Ishikawa (cell line): ENCODE results near the gene FAM180A.

ENCODE experiments used
- CEBPB ChIP-seq: IDR thresholded peaks from 2 replicates; pipeline ENCODE4 v1.6.1; 2012
- CREB1 ChIP-seq: IDR thresholded peaks from 2 replicates; pipeline ENCODE4 v1.6.1; 2012; ENCODE audit warnings: low read depth
- EGR1 ChIP-seq: IDR thresholded peaks from 2 replicates; pipeline ENCODE4 v1.6.1; 2012
- EP300 ChIP-seq: IDR thresholded peaks from 2 replicates; pipeline ENCODE4 v1.6.1; 2012; ENCODE audit warnings: borderline replicate concordance
- FOXM1 ChIP-seq: IDR thresholded peaks from 2 replicates; pipeline ENCODE4 v1.6.1; 2012; ENCODE audit warnings: low read depth, borderline replicate concordance
- NFIC ChIP-seq: IDR thresholded peaks from 2 replicates; pipeline ENCODE4 v1.6.1; 2012
- RAD21 ChIP-seq: IDR thresholded peaks from 2 replicates; pipeline ENCODE4 v1.6.1; 2012; ENCODE audit warnings: low read depth
- TAF1 ChIP-seq: IDR thresholded peaks from 2 replicates; pipeline ENCODE4 v1.6.1; 2012; ENCODE audit warnings: low read depth, mild to moderate bottlenecking
- TCF12 ChIP-seq: IDR thresholded peaks from 2 replicates; pipeline ENCODE4 v1.6.1; 2012; ENCODE audit warnings: low read depth
- TEAD4 ChIP-seq: IDR thresholded peaks from 2 replicates; pipeline ENCODE4 v1.6.1; 2012
- YY1 ChIP-seq: IDR thresholded peaks from 2 replicates; pipeline ENCODE4 v1.6.1; 2012; ENCODE audit warnings: low read depth
- ZBTB7A ChIP-seq: IDR thresholded peaks from 2 replicates; pipeline ENCODE4 v1.6.1; 2012; ENCODE audit warnings: low read depth
- TF ChIP-seq, protein P1 (sequence below): IDR thresholded peaks from 2 replicates; pipeline ENCODE4 v1.6.1; 2012
- TF ChIP-seq, protein P2 (sequence below): IDR thresholded peaks from 2 replicates; pipeline ENCODE4 v1.6.1; 2012
- TF ChIP-seq, protein P3 (sequence below): IDR thresholded peaks from 2 replicates; pipeline ENCODE4 v1.6.1; 2012; ENCODE audit warnings: low read depth, mild to moderate bottlenecking

Gene FAM180A

DNA sequence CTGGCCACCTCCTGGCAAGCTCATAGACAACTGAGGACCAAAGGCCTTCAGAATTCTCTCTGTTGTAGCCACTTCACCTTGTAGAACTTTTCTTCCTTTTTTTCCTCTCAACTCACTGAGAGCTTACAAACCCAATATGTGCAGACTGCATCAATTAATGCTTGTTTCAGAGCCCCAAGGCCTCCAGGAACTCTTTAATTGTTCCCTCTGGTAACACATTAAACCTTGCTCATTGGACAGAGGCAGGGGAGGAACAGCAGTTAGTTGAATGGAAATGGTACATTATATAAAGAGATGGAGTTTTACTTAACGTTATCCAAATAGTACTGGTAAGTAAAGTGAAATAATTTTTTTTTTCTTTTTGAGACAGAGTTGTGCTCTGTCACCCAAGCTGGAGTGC lies 61.1 kb downstream of the FAM180A start:
- TF ChIP-seq CEBPB (no peak), EP300 (no peak), YY1 (no peak), TEAD4 (no peak), ZBTB7A (no peak), EGR1 (no peak), TCF12 (no peak), TAF1 (no peak), RAD21 (no peak), FOXM1 (no peak), NFIC (no peak), CREB1 (no peak)
- TF ChIP-seq, protein P1, sequence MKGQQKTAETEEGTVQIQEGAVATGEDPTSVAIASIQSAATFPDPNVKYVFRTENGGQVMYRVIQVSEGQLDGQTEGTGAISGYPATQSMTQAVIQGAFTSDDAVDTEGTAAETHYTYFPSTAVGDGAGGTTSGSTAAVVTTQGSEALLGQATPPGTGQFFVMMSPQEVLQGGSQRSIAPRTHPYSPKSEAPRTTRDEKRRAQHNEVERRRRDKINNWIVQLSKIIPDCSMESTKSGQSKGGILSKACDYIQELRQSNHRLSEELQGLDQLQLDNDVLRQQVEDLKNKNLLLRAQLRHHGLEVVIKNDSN = no peak
- TF ChIP-seq, protein P2, sequence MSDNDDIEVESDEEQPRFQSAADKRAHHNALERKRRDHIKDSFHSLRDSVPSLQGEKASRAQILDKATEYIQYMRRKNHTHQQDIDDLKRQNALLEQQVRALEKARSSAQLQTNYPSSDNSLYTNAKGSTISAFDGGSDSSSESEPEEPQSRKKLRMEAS = no peak
- TF ChIP-seq, protein P3, sequence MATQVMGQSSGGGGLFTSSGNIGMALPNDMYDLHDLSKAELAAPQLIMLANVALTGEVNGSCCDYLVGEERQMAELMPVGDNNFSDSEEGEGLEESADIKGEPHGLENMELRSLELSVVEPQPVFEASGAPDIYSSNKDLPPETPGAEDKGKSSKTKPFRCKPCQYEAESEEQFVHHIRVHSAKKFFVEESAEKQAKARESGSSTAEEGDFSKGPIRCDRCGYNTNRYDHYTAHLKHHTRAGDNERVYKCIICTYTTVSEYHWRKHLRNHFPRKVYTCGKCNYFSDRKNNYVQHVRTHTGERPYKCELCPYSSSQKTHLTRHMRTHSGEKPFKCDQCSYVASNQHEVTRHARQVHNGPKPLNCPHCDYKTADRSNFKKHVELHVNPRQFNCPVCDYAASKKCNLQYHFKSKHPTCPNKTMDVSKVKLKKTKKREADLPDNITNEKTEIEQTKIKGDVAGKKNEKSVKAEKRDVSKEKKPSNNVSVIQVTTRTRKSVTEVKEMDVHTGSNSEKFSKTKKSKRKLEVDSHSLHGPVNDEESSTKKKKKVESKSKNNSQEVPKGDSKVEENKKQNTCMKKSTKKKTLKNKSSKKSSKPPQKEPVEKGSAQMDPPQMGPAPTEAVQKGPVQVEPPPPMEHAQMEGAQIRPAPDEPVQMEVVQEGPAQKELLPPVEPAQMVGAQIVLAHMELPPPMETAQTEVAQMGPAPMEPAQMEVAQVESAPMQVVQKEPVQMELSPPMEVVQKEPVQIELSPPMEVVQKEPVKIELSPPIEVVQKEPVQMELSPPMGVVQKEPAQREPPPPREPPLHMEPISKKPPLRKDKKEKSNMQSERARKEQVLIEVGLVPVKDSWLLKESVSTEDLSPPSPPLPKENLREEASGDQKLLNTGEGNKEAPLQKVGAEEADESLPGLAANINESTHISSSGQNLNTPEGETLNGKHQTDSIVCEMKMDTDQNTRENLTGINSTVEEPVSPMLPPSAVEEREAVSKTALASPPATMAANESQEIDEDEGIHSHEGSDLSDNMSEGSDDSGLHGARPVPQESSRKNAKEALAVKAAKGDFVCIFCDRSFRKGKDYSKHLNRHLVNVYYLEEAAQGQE = no peak

DNA sequence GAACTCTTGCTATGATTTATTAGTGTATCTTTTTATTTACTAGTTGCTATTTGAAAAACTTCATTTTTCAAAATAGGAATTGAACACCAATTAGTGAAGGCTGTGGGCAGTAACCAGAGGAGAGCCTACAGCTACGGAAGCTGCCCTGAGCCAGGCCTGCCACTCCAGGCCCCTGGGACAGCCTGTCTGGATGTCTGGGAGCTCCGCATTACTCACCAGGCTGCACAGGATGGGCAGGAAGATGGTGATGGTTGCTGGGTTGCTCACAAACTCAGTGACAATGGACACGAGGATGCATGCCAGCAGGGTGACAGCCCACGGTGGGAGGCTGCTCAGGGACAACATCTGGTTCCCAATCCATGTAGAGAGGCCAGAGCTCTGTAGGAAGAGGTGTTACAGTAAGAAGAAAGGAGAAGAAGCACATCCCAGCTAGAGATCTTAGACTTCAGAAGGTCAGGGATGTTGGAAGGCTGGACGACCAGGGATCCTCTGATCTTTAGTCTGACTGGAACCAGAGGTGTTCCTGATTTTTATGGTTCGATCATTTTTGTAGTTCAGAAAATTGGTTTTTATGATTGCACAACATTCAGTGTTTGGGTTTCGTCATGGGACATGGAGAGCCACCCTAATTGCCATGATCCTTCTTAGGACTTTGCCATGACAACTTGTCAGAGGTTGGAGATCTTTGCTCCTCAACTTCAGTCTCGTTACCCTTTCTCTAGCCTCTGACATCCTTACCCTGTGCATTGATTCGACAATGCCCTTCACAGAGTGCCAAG lies 63.1 kb downstream of the FAM180A start:
- TF ChIP-seq EGR1 (no peak), TAF1 (no peak), RAD21 (no peak), YY1 (no peak), ZBTB7A (no peak), NFIC (no peak), FOXM1 (no peak), CREB1 (no peak), TEAD4 (no peak), EP300 (no peak), TCF12 (no peak), CEBPB (no peak)
- TF ChIP-seq, protein P1 = no peak
- TF ChIP-seq, protein P3 = no peak
- TF ChIP-seq, protein P2 = no peak

DNA sequence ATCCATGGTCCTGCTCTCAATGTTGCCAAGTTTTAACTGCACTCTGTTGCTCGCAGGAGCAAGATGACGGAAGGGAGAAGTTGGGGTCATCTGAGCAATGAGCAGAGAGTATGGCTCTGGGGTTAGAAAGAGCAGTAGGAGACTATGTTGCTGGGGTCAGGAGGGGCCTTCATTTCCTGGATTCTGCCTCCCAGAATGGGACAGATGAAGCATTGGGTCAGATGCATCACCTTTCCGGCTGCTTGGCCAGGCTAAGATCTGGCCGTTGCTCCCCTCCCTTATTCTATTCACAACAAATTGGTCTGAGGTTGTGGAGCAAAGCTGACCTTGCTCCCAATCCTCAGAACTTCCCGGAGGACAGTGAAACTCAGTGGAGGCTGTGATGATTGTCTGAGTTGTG lies 63.9 kb downstream of the FAM180A start:
- TF ChIP-seq, protein P2 = no peak
- TF ChIP-seq, protein P1 = no peak
- no peak for TF ChIP-seq CEBPB
- TF ChIP-seq NFIC = no peak
- TF ChIP-seq CREB1 = no peak
- TF ChIP-seq TCF12 = no peak
- no peak for TF ChIP-seq YY1
- TF ChIP-seq, protein P3 = no peak
- TF ChIP-seq EP300 = no peak
- no peak for TF ChIP-seq FOXM1
- no peak for TF ChIP-seq EGR1
- no peak for TF ChIP-seq ZBTB7A
- TF ChIP-seq TAF1 = no peak
- no peak for TF ChIP-seq RAD21
- TF ChIP-seq TEAD4 = no peak
